ENCODE data around the gene TMEM80. TPM values are rescaled to one million over a fixed set of nuclear protein-coding genes. Genes with fewer than 3 reads are reported as not detected.

TMEM80 gene
- polyA plus RNA-seq, 1 experiment = 19.5 TPM

- peaks cover 3% of the 10 kb centered on the region; the same call in 1 of the 2 replicates for H3K36me3 ChIP-seq (ENCODE audit: control insufficient read depth, insufficient read depth, low read length)
- H3K27me3 ChIP-seq (ENCODE audit: control insufficient read depth, insufficient read depth, low read length) = no peaks in the 10 kb centered on the region
- peak overlapping the region; percentile 93 for H3K4me3 ChIP-seq (ENCODE audit: low read depth, low read length)
- POLR2A ChIA-PET = no interaction called here
- CTCF ChIA-PET = interaction anchor here (1.4 to 4.4 kb wide), 6 partner anchors 10 to 25 kb away, joined by 3 to 20 read pairs (median 10); no protein-coding TSS in a partner anchor
- DNase-seq (ENCODE audit: low read depth) = no peak
- TF ChIP-seq CTCF (IDR thresholded peaks at IDR 0.05; ENCODE audit: insufficient read depth, low read depth, low read length) = no peak
Observed at GRCh38 chr11:748007-748359, 52.4 kb downstream of the TMEM80 start.

GRCh38 chr11:749731-750130 is 54.1 kb downstream of the TMEM80 start:
- no peak for TF ChIP-seq CTCF (IDR thresholded peaks at IDR 0.05; ENCODE audit: insufficient read depth, low read depth, low read length)
- CTCF ChIA-PET = interaction anchor here (0.8 to 4.4 kb wide), 2 partner anchors 22 to 26 kb away, joined by 3 to 20 read pairs; no protein-coding TSS in a partner anchor

More at GRCh38 chr11:749731-750130, 54.1 kb downstream of the TMEM80 start:
- Histone ChIP-seq H3K27me3 (ENCODE audit: control insufficient read depth, insufficient read depth, low read length) (no peaks in the 10 kb centered on the region), H3K4me3 (ENCODE audit: low read depth, low read length) (no peak overlapping the region), H3K36me3 (ENCODE audit: control insufficient read depth, insufficient read depth, low read length) (peaks cover 3% of the 10 kb centered on the region; the same call in 1 of the 2 replicates)
- no peak for DNase-seq (ENCODE audit: low read depth)
- POLR2A ChIA-PET = interaction anchor here (0.7 kb wide), 1 partner anchor 241 kb away, joined by 17 read pairs; no protein-coding TSS in a partner anchor

Other genes starting within 250 kb of the TMEM80 start
- 18.1 and 25.8 TPM in 2 replicates for gene PTDSS2, start 245.5 kb upstream of the TMEM80 start, polyA plus RNA-seq (2011; rRNA removed)
- 139 and 260 TPM in 2 replicates for gene RNH1, start 188.6 kb upstream of the TMEM80 start, polyA plus RNA-seq (2011; rRNA removed)
- gene HRAS, start 160.2 kb upstream of the TMEM80 start, polyA plus RNA-seq (2011; rRNA removed) = 50.3 and 90.4 TPM in 2 replicates
- 0.92 and 1.5 TPM in 2 replicates for gene LRRC56, start 158.3 kb upstream of the TMEM80 start, polyA plus RNA-seq (2011; rRNA removed)
- 1.6 and 2.5 TPM in 2 replicates for gene LMNTD2, start 135.1 kb upstream of the TMEM80 start, polyA plus RNA-seq (2011; rRNA removed)
- gene RASSF7, start 134.8 kb upstream of the TMEM80 start, polyA plus RNA-seq (2011; rRNA removed) = 17.3 and 25.1 TPM in 2 replicates
- 6.8 and 10.7 TPM in 2 replicates for gene PHRF1, start 119.3 kb upstream of the TMEM80 start, polyA plus RNA-seq (2011; rRNA removed)
- gene IRF7, start 79.9 kb upstream of the TMEM80 start, polyA plus RNA-seq (2011; rRNA removed) = 4.2 and 6.1 TPM in 2 replicates
- not detected in 2 replicates for gene CDHR5, start 70.9 kb upstream of the TMEM80 start, polyA plus RNA-seq (2011; rRNA removed)
- not detected in 2 replicates for gene SCT, start 68.6 kb upstream of the TMEM80 start, polyA plus RNA-seq (2011; rRNA removed)
- not detected in 2 replicates for gene DRD4, start 58.5 kb upstream of the TMEM80 start, polyA plus RNA-seq (2011; rRNA removed)
- 18.5 and 27.7 TPM in 2 replicates for gene DEAF1, start 594 bp upstream of the TMEM80 start, polyA plus RNA-seq (2011; rRNA removed)
- gene EPS8L2, start 10.4 kb downstream of the TMEM80 start, polyA plus RNA-seq (2011; rRNA removed) = 27.6 and 44.4 TPM in 2 replicates
- 209 and 278 TPM in 2 replicates for gene TALDO1, start 51.6 kb downstream of the TMEM80 start, polyA plus RNA-seq (2011; rRNA removed)
- gene GATD1, start 81.7 kb downstream of the TMEM80 start, polyA plus RNA-seq (2011; rRNA removed) = 14.5 and 37.9 TPM in 2 replicates
- gene CEND1, start 94.3 kb downstream of the TMEM80 start, polyA plus RNA-seq (2011; rRNA removed) = 0.23 and 0.25 TPM in 2 replicates
- gene SLC25A22, start 102.5 kb downstream of the TMEM80 start, polyA plus RNA-seq (2011; rRNA removed) = 12.4 and 25.5 TPM in 2 replicates
- gene PIDD1, start 109.4 kb downstream of the TMEM80 start, polyA plus RNA-seq (2011; rRNA removed) = 6.8 and 11.2 TPM in 2 replicates
- 1,103 and 1,199 TPM in 2 replicates for gene RPLP2, start 114.2 kb downstream of the TMEM80 start, polyA plus RNA-seq (2011; rRNA removed)
- 32.0 and 53.1 TPM in 2 replicates for gene PNPLA2, start 123.1 kb downstream of the TMEM80 start, polyA plus RNA-seq (2011; rRNA removed)
- gene CRACR2B, start 132.1 kb downstream of the TMEM80 start, polyA plus RNA-seq (2011; rRNA removed) = 0.16 and 0.18 TPM in 2 replicates
- gene CD151, start 137.1 kb downstream of the TMEM80 start, polyA plus RNA-seq (2011; rRNA removed) = 1,448 and 2,262 TPM in 2 replicates
- 308 and 734 TPM in 2 replicates for gene POLR2L, start 146.7 kb downstream of the TMEM80 start, polyA plus RNA-seq (2011; rRNA removed)
- 145 and 295 TPM in 2 replicates for gene TSPAN4, start 147.0 kb downstream of the TMEM80 start, polyA plus RNA-seq (2011; rRNA removed)
- 122 and 178 TPM in 2 replicates for gene CHID1, start 215.0 kb downstream of the TMEM80 start, polyA plus RNA-seq (2011; rRNA removed)
- 53.3 and 76.5 TPM in 2 replicates for gene AP2A2, start 230.1 kb downstream of the TMEM80 start, polyA plus RNA-seq (2011; rRNA removed)

Measured in BJ (cell line).